Thoracic aorta (tissue), 2 donors: Measurements from ENCODE around the gene RNU1-4. TPM values are rescaled to one million over a fixed set of nuclear protein-coding genes. Genes with fewer than 3 reads are reported as not detected.
"Not testable (repeated sequence)": the region's sequence is repeated elsewhere in the genome, so short reads cannot be mapped to it uniquely, and the experiment has no call there.

ENCODE experiments used
- ATAC-seq: fragments of 150-250 bp; one replicate; pipeline ENCODE4 v1.8.0; 2017; ENCODE audit warnings: low read depth; ENCODE audit not compliant: insufficient number of reproducible peaks, low FRiP score
- DNase-seq: peaks from one replicate; pipeline ENCODE4 v3.0.0-alpha.2; 2020; ENCODE audit warnings: low spot score
- H3K27ac ChIP-seq, 2 donors: fragments of 200-600 bp; sonication (generic); 1 replicate in 1 of 2; 2 replicates in 1 of 2; pipeline ENCODE4 v1.5.1; 2016; ENCODE audit warnings: mild to moderate bottlenecking in 2 of 2, moderate library complexity in 2 of 2
- H3K27me3 ChIP-seq: fragments of 200-600 bp; sonication (generic); replicated peaks from 2 replicates; pipeline ENCODE4 v1.6.0; 2016; ENCODE audit warnings: mild to moderate bottlenecking; ENCODE audit not compliant: insufficient read depth
- H3K36me3 ChIP-seq: fragments of 200-600 bp; sonication (generic); one replicate; pipeline ENCODE4 v1.5.1; 2016
- H3K4me1 ChIP-seq, 2 donors: fragments of 200-600 bp; sonication (generic); 1 replicate in 1 of 2; 2 replicates in 1 of 2; pipeline versions ENCODE4 v1.5.1 to v1.6.0; 2016; ENCODE audit warnings: low read depth in 2 of 2, mild to moderate bottlenecking in 1 of 2; ENCODE audit not compliant: control insufficient read depth in 1 of 2
- H3K4me3 ChIP-seq: fragments of 200-600 bp; sonication (generic); 2 replicates; pipeline ENCODE4 v1.5.1; 2016; ENCODE audit warnings: mild to moderate bottlenecking
- H3K9me3 ChIP-seq: fragments of 200-600 bp; sonication (generic); 2 replicates; pipeline ENCODE4 v1.5.1; 2016
- total RNA-seq, 2 donors: library from RNA; depleted of rRNA; stranded (reverse); fragments of >200 nt; gene quantifications; one replicate each; pipeline versions ENCODE4 v1.1.0 to v1.2.3, GENCODE V29; 2016

The RNU1-4 gene
- total RNA-seq, 2 donors from 2014 or later: under 0.01 TPM

DNA sequence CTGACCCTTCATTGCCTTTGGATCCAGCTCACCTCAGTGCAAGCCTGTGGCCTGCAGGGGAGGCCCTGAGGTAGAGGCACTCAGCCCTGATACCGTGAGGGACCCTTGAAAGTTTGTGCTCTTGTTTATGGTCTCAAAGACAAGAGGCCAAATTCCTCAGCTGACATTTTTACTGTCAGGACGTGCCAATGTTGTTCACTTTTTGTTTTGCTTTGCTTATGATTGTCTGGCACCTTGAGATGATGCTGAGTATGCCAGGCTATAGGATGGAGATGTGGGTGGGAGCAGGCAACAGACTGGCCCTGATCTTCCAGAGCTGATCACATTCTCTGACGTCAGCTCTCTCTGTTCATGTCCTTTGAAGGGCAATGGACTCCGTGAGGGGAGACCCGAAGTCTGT, 36.5 kb downstream of the RNU1-4 start:
- peaks cover 0 to 14% of the 10 kb centered on the region in 2 donors for H3K4me1 ChIP-seq
- H3K4me3 ChIP-seq, H3K27ac ChIP-seq, H3K27me3 ChIP-seq, ATAC-seq, DNase-seq, H3K9me3 ChIP-seq, H3K36me3 ChIP-seq: not testable (repeated sequence)

- ATAC-seq, H3K36me3 ChIP-seq: not testable (repeated sequence)
Measured at GRCh38 chr1:16777821-16778220, 37.5 kb downstream of the RNU1-4 start.

DNA sequence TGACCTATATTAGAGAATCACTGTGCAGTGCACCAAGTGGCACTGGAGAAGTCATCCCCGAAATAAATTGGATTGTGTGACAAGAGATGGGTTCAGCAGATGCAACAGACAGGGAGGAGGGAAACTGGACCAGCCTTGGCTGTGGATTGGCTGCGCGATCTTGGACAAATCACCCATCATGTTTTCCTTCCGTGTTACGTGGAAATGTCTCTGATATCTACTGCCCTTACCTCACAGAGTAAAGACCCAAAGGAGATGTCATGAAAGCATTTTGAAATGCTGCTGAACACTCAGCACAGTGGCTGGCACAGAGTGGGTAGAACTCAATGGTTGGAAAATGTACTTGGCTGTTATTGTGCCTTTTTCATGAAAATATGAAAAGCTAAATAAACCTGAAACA, 39.2 kb downstream of the RNU1-4 start:
- not testable (repeated sequence) for ATAC-seq, H3K27me3 ChIP-seq, H3K9me3 ChIP-seq, H3K4me1 ChIP-seq, H3K4me3 ChIP-seq, H3K36me3 ChIP-seq, H3K27ac ChIP-seq, DNase-seq

More at GRCh38 chr1:16777821-16778220, 37.5 kb downstream of the RNU1-4 start:
- H3K9me3 ChIP-seq, H3K27ac ChIP-seq, DNase-seq, H3K27me3 ChIP-seq, H3K4me1 ChIP-seq, H3K4me3 ChIP-seq: not testable (repeated sequence)

- not testable (repeated sequence) for H3K4me1 ChIP-seq, DNase-seq, H3K27ac ChIP-seq, ATAC-seq, H3K36me3 ChIP-seq, H3K4me3 ChIP-seq, H3K27me3 ChIP-seq, H3K9me3 ChIP-seq
Measured at GRCh38 chr1:16781033-16781432, 40.7 kb downstream of the RNU1-4 start.

- not testable (repeated sequence) for ATAC-seq, DNase-seq, H3K27ac ChIP-seq, H3K9me3 ChIP-seq, H3K4me3 ChIP-seq, H3K27me3 ChIP-seq, H3K36me3 ChIP-seq, H3K4me1 ChIP-seq
Measured at GRCh38 chr1:16781625-16782024, 41.3 kb downstream of the RNU1-4 start.

DNA sequence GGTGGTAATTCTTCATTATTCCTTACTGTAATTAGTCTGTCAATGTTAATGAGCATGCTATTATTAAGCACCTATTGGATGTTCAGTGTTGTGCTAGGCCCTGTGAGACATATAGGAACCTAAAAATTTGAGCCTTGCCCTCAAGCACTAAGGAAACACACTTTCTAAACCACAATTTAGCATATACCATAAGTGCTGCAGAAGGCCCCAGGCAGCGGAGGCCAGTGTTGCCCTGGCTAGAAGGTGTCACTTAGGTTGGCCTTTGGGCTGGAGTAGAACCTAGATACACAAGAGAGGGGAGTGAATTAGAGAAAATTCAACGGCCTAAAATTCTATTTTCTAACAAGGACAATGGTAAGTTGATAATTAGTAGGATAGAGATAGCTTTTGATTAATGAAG, 44.6 kb downstream of the RNU1-4 start:
- H3K27ac ChIP-seq, H3K4me3 ChIP-seq, H3K27me3 ChIP-seq, DNase-seq, H3K4me1 ChIP-seq, ATAC-seq, H3K9me3 ChIP-seq, H3K36me3 ChIP-seq: not testable (repeated sequence)

DNA sequence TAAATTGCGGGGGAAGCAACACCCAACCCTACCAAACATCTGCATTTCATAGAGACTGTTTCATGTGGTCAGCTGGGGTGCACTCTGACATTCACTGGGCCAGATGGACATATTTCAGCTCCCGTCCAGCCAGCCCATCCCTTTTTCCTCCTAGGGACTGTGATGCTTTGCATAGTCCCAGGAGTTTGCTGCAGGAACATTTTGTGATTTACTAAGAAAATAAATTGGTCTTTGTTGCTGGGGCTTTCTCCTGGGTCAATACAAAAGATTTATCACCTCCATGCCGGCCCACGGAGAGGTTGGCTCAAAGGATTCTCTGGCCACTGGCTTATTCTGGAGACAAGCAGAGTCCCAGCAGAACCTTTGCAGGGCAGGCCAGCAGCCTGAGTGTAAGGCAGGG, 46.0 kb downstream of the RNU1-4 start:
- not testable (repeated sequence) for DNase-seq, ATAC-seq, H3K9me3 ChIP-seq

DNA sequence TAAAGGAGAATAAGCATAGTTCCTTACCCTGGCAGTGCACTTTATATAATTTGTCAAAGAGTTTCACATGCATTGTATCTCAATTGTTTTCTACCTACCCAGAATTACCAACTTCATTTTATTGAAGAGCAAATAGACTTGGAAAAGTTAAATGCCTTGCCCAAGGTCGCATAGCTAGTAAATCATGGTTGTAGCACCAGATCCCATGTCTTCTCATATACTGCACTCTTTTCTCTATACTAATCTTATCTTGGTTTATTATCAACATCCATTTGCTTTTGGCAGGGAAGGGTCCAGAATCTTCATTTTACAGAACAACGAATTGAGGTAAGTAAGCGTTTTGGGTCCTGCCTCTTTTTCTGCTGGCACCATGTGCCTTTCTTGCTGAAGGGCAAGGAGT, 46.9 kb downstream of the RNU1-4 start:
- H3K27me3 ChIP-seq, H3K4me3 ChIP-seq, H3K27ac ChIP-seq, ATAC-seq, H3K9me3 ChIP-seq, DNase-seq, H3K36me3 ChIP-seq, H3K4me1 ChIP-seq: not testable (repeated sequence)

More for the DNA sequence above, 46.0 kb downstream of the RNU1-4 start:
- not testable (repeated sequence) for H3K4me3 ChIP-seq, H3K36me3 ChIP-seq, H3K27me3 ChIP-seq, H3K27ac ChIP-seq, H3K4me1 ChIP-seq

DNA sequence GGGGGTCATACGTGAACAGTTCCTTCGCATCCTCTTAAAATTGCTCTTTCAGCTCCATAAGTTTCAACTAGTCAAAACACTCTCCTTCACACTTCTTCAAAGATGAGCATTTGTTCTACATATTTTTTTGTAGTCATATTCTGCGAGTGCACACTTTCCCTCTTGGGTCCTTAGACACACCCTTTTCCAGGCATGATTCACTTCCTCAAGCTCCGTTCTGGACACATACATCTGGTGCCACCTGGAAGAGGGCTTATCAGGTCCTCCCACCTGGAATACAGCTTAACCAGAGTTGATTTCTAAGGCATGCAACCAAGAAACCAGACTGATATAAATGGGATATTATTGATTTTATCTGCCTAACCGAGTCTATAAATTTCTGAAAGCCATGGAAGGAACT, 47.4 kb downstream of the RNU1-4 start:
- H3K27ac ChIP-seq: not testable (repeated sequence)

More for the DNA sequence above, 47.4 kb downstream of the RNU1-4 start:
- not testable (repeated sequence) for H3K36me3 ChIP-seq, H3K27me3 ChIP-seq, H3K4me1 ChIP-seq, H3K4me3 ChIP-seq, DNase-seq, ATAC-seq, H3K9me3 ChIP-seq

Other genes with a start within 250 kb of the RNU1-4 start
- gene RNU1-1, start 226.2 kb upstream of the RNU1-4 start, total RNA-seq: under 1 TPM; under 0.01 TPM
- gene NBPF1, start 127.0 kb upstream of the RNU1-4 start, total RNA-seq: 10 to 100 TPM; 21.0 to 63.2 TPM
- gene RNU1-3, start 73.6 kb upstream of the RNU1-4 start, total RNA-seq: under 1 TPM; under 0.01 TPM
- gene RNU1-2, start 155.5 kb downstream of the RNU1-4 start, total RNA-seq: under 1 TPM; under 0.01 TPM
- 10 to 100 TPM; 49.7 to 56.2 TPM for gene CROCC, start 181.4 kb downstream of the RNU1-4 start, total RNA-seq
- gene MFAP2, start 240.1 kb downstream of the RNU1-4 start, total RNA-seq: 10 to 100 TPM; 24.0 to 62.2 TPM